H1 (cell line): ENCODE data around the gene NTMT1. TPM values are rescaled to one million over a fixed set of nuclear protein-coding genes. Genes with fewer than 3 reads are reported as not detected.

ENCODE experiments used
- ATF2 ChIP-seq: IDR thresholded peaks from 2 replicates; pipeline ENCODE4 v1.6.1; 2012; ENCODE audit warnings: low read length, inconsistent platforms
- ATF3 ChIP-seq: IDR thresholded peaks from 2 replicates; pipeline ENCODE4 v1.6.1; 2011; ENCODE audit warnings: low read depth, mild to moderate bottlenecking, low read length; ENCODE audit not compliant: insufficient read depth
- BCL11A ChIP-seq, 2 experiments: IDR thresholded peaks; one replicate each; pipeline ENCODE4 v1.6.1; 2011; ENCODE audit warnings: low read depth in 2 of 2, low read length in 2 of 2, mild to moderate bottlenecking in 2 of 2
- CBX8 ChIP-seq: fragments of 300-800, 300-1000 bp; sonication (generic); IDR thresholded peaks from 2 replicates; pipeline ENCODE4 v1.7.1; 2016; ENCODE audit warnings: low read depth, low read length, borderline replicate concordance
- CTBP2 ChIP-seq: IDR thresholded peaks from 2 replicates; pipeline ENCODE4 v1.7.0; 2011; ENCODE audit warnings: borderline replicate concordance, mild to moderate bottlenecking, moderate library complexity, mixed read lengths, low read length; ENCODE audit not compliant: insufficient read depth, insufficient read length
- EP300 ChIP-seq, 2 experiments: IDR thresholded peaks; 1 replicate in 1 of 2; 2 replicates in 1 of 2; pipeline ENCODE4 v1.6.1; 2011 to 2012; ENCODE audit warnings: low read depth in 2 of 2, low read length in 2 of 2, mild to moderate bottlenecking in 2 of 2, borderline replicate concordance in 1 of 2, inconsistent platforms in 1 of 2, moderate library complexity in 1 of 2
- FOSL1 ChIP-seq: IDR thresholded peaks from 2 replicates; pipeline ENCODE4 v1.6.1; 2011; ENCODE audit warnings: mild to moderate bottlenecking, low read depth, low read length, moderate library complexity; ENCODE audit not compliant: insufficient read depth
- GTF2F1 ChIP-seq: IDR thresholded peaks from 2 replicates; pipeline ENCODE4 v1.6.1; 2012; ENCODE audit warnings: low read depth, low read length, improper control_type of control experiment, borderline replicate concordance
- KDM1A ChIP-seq: fragments of 200-600, 300-600 bp; sonication (generic); IDR thresholded peaks from 2 replicates; pipeline ENCODE4 v1.7.1; 2016; ENCODE audit warnings: mild to moderate bottlenecking, low read length, borderline replicate concordance
- KDM4A ChIP-seq: IDR thresholded peaks from one replicate; pipeline ENCODE4 v1.7.1; 2012; ENCODE audit warnings: low read depth, mild to moderate bottlenecking, moderate library complexity, low read length, inconsistent platforms; ENCODE audit not compliant: severe bottlenecking
- KDM5A ChIP-seq: fragments of 200-600 bp; IDR thresholded peaks from 2 replicates; pipeline ENCODE4 v1.7.1; 2012; ENCODE audit warnings: mild to moderate bottlenecking, low read length, inconsistent platforms, mixed read lengths
- MAFK ChIP-seq: IDR thresholded peaks from 2 replicates; pipeline ENCODE4 v1.6.1; 2012; ENCODE audit warnings: low read depth, mild to moderate bottlenecking, improper control_type of control experiment, low read length
- RAD21 ChIP-seq, 2 experiments: IDR thresholded peaks in 1 of 2; conservative IDR thresholded peaks in 1 of 2; 2 replicates each; pipeline ENCODE4 v1.6.1; 2011; ENCODE audit warnings: low read depth in 2 of 2, low read length in 2 of 2, improper control_type of control experiment in 1 of 2, inconsistent platforms in 1 of 2, mild to moderate bottlenecking in 1 of 2, moderate library complexity in 1 of 2
- RNF2 ChIP-seq: fragments of 200-900, 300-1000 bp; sonication (generic); IDR thresholded peaks from 2 replicates; pipeline ENCODE4 v1.7.1; 2016; ENCODE audit warnings: borderline replicate concordance, low read depth, mild to moderate bottlenecking, antibody characterized with exemption, low read length; ENCODE audit not compliant: poor library complexity, severe bottlenecking; ENCODE audit errors: missing control alignments
- SIX5 ChIP-seq: IDR thresholded peaks from 2 replicates; pipeline ENCODE4 v1.6.1; 2011; ENCODE audit warnings: mild to moderate bottlenecking, low read depth, low read length
- SP2 ChIP-seq: IDR thresholded peaks from 2 replicates; pipeline ENCODE4 v1.6.1; 2012; ENCODE audit warnings: mild to moderate bottlenecking, low read length, inconsistent platforms
- TCF12 ChIP-seq: IDR thresholded peaks from 2 replicates; pipeline ENCODE4 v1.6.1; 2011; ENCODE audit warnings: low read depth, mild to moderate bottlenecking, low read length
- ZNF274 ChIP-seq: IDR thresholded peaks from 2 replicates; pipeline ENCODE4 v1.7.0; 2012; ENCODE audit warnings: low read length, borderline replicate concordance; ENCODE audit errors: extremely low read depth
- polyA plus RNA-seq, 7 experiments: library from polyadenylated mRNA; depleted of rRNA in 3 of 7; stranded (reverse) in 5 of 7; unstranded in 2 of 7; fragments of >200 nt in 5 of 7; fragments of 200-250 nt in 2 of 7; gene quantifications; 1 replicate in 5 of 7; 2 replicates in 1 of 7; 4 replicates in 1 of 7; pipeline versions ENCODE4 v1.2.1 to v1.2.3, GENCODE V29; 2011 to 2013; ENCODE audit warnings: missing spikeins in 2 of 7, mixed read lengths in 2 of 7
- total RNA-seq: library from RNA; stranded (reverse); fragmentation: NEBNext Ultra II Directional; extraction: Animal tissue kit (Norgen Biotek cat#: 25700); gene quantifications from 2 replicates; pipeline ENCODE4 v1.2.1, GENCODE V29; 2021

Gene NTMT1
- total and polyA plus RNA-seq, 2 of the 8 experiments (the other 6 are each of a cell fraction or from before 2014, with no cell fraction given) = 66.8 to 70.2 TPM

- TF ChIP-seq FOSL1 (peak; percentile 89), CTBP2 (peak; percentile 80), CBX8 (no peak), TCF12 (no peak), GTF2F1 (no peak), SIX5 (no peak), ATF2 (no peak), ATF3 (no peak), RAD21 (IDR thresholded peaks at IDR 0.05 in 1 of 2, conservative IDR thresholded peaks at IDR 0.05 in 1 of 2; ENCODE audit: low read depth in 2 of 2, low read length in 2 of 2) (no peak; a peak in 1 of 4 replicates), KDM4A (peak; percentile 20), KDM1A (peak; percentile 76; the same call in 1 of the 2 replicates), RNF2 (no peak), BCL11A (IDR thresholded peaks at IDR 0.05; ENCODE audit: low read depth in 2 of 2, low read length in 2 of 2) (no peak), SP2 (no peak), MAFK (no peak), KDM5A (no peak), ZNF274 (no peak), EP300 (IDR thresholded peaks at IDR 0.05; ENCODE audit: borderline replicate concordance in 1 of 2, low read depth in 2 of 2, low read length in 2 of 2) (no peak)
These were observed 29.2 kb upstream of the NTMT1 start (continued) for GRCh38 chr9:129596541-129597331.
